Sigmoid colon (tissue), 7 donors: ENCODE data around the gene ZNF624. TPM values are rescaled to one million over a fixed set of nuclear protein-coding genes. Genes with fewer than 3 reads are reported as not detected.

Experiments used
- DNase-seq: peaks from one replicate; pipeline ENCODE4 v3.0.0-alpha.2; 2019
- H3K27ac ChIP-seq, 4 donors: fragments of 200-600 bp; sonication (generic); one replicate each; pipeline ENCODE4 v1.5.1; 2016 to 2019; ENCODE audit warnings: mild to moderate bottlenecking in 1 of 4
- H3K27me3 ChIP-seq, 3 donors: fragments of 200-600 bp; sonication (generic); one replicate each; pipeline ENCODE4 v1.5.1; 2019; ENCODE audit warnings: mild to moderate bottlenecking in 1 of 3
- H3K36me3 ChIP-seq, 4 donors: fragments of 200-600 bp; sonication (generic); one replicate each; pipeline ENCODE4 v1.5.1; 2016 to 2019
- H3K4me1 ChIP-seq, 4 donors: fragments of 200-600 bp; sonication (generic); one replicate each; pipeline ENCODE4 v1.5.1; 2017 to 2019
- H3K4me3 ChIP-seq, 4 donors: fragments of 200-600 bp; sonication (generic); one replicate each; pipeline ENCODE4 v1.5.1; 2017 to 2019; ENCODE audit warnings: mild to moderate bottlenecking in 2 of 4, moderate library complexity in 1 of 4
- H3K9me3 ChIP-seq, 4 donors: fragments of 200-600 bp in 3 of 4; sonication (generic) in 3 of 4; one replicate each; pipeline versions ENCODE4 v1.5.1 to v1.6.1; 2013 to 2019
- CTCF ChIP-seq, 4 experiments: fragments of 450-650 bp in 3 of 4; fragments of 200-600 bp in 1 of 4; IDR thresholded peaks; one replicate each; pipeline ENCODE4 v1.5.1; 2016 to 2019; ENCODE audit warnings: antibody characterized with exemption in 4 of 4, mild to moderate bottlenecking in 3 of 4, moderate library complexity in 2 of 4
- EP300 ChIP-seq, 4 donors: sonication (generic); formaldehyde crosslinking; IDR thresholded peaks; one replicate each; pipeline ENCODE4 v1.6.1; 2017; ENCODE audit warnings: antibody characterized with exemption in 4 of 4
- POLR2A ChIP-seq, 2 donors: fragments of 450-650 bp; IDR thresholded peaks; one replicate each; pipeline ENCODE4 v1.6.1; 2016; ENCODE audit warnings: antibody characterized with exemption in 2 of 2, mild to moderate bottlenecking in 2 of 2, moderate library complexity in 2 of 2
- POLR2AphosphoS5 ChIP-seq, 4 donors: sonication (generic); formaldehyde crosslinking; IDR thresholded peaks; one replicate each; pipeline ENCODE4 v1.6.1; 2017; ENCODE audit warnings: antibody characterized with exemption in 4 of 4
- WGBS, 2 donors: extraction: QIAGEN DNeasy Blood & Tissue Kit; methylation state at CpG; one replicate each; pipeline ENCODE4 v1.1.7; 2013; 5-methylcytosine and 5-hydroxymethylcytosine counted together
- intact Hi-C: fragments of 100-400 bp; cut with DNase I; formaldehyde crosslinking; loops from one replicate; pipeline ENCODE4 v1.15.1; 2023
- polyA plus RNA-seq, 3 donors: library from polyadenylated mRNA; stranded (reverse); fragments of 200-250 nt; gene quantifications; one replicate each; pipeline ENCODE4 v1.2.3, GENCODE V29; 2013
- total RNA-seq, 4 donors: library from RNA; depleted of rRNA; stranded (reverse); fragments of >200 nt; gene quantifications; one replicate each; pipeline ENCODE4 v1.1.0, GENCODE V29; 2016
- donor health status: healthy with polysubstance abuse.
- donor health status: Bipolar disorder and iron deficiency.
- donor health status: healthy.

ZNF624 gene
- total and polyA plus RNA-seq, 7 donors = 1.2 to 4.4 (median 1.3) TPM

GRCh38 chr17:16652847-16653366 is 743 bp downstream of the ZNF624 start:
- H3K27ac ChIP-seq = peak overlapping the region; percentile 89 to 93 (median 91)
- WGBS, 2 donors = 9 to 16% methylated on average over 8 of the region's 8 CpGs
- intact Hi-C loops = loop anchor here (5.0 kb wide), 1 partner anchor 66 kb away; no protein-coding TSS in a partner anchor

GRCh38 chr17:16652252-16652651 is 1.4 kb downstream of the ZNF624 start:
- Histone ChIP-seq H3K4me1 (peaks cover 0 to 20% (median 12%) of the 10 kb centered on the region in 4 donors), H3K4me3 (peak overlapping the region in 1 of 4 donors; percentile 79), H3K9me3 (no peaks in the 10 kb centered on the region), H3K27me3 (no peaks in the 10 kb centered on the region), H3K36me3 (peaks cover 0 to 6% (median 0%) of the 10 kb centered on the region in 4 donors), H3K27ac (peak overlapping the region; percentile 89 to 93 (median 91))
- TF ChIP-seq CTCF (IDR thresholded peaks at IDR 0.05) = no peak
- TF ChIP-seq POLR2A (IDR thresholded peaks at IDR 0.05) = no peak
- TF ChIP-seq POLR2AphosphoS5 (IDR thresholded peaks at IDR 0.05) = no peak
- no peak for TF ChIP-seq EP300 (IDR thresholded peaks at IDR 0.05)
- 87 to 91% methylated on average over 4 of the region's 4 CpGs for WGBS, 2 donors
- no peak for DNase-seq
- intact Hi-C loops = loop anchor here (5.0 kb wide), 1 partner anchor 65 kb away; no protein-coding TSS in a partner anchor

More at GRCh38 chr17:16652847-16653366, 743 bp downstream of the ZNF624 start:
- no peak for TF ChIP-seq EP300 (IDR thresholded peaks at IDR 0.05)
- no peak for TF ChIP-seq CTCF (IDR thresholded peaks at IDR 0.05)
- TF ChIP-seq POLR2AphosphoS5 (IDR thresholded peaks at IDR 0.05) = no peak
- TF ChIP-seq POLR2A (IDR thresholded peaks at IDR 0.05) = no peak
- no peaks in the 10 kb centered on the region for H3K27me3 ChIP-seq
- H3K9me3 ChIP-seq = no peaks in the 10 kb centered on the region
- peak overlapping the region; percentile 48 to 79 (median 68) for H3K4me3 ChIP-seq
- H3K36me3 ChIP-seq = peaks cover 0 to 6% (median 0%) of the 10 kb centered on the region in 4 donors
- DNase-seq = no peak
- H3K4me1 ChIP-seq = peaks cover 0 to 20% (median 12%) of the 10 kb centered on the region in 4 donors

- Histone ChIP-seq H3K9me3 (no peaks in the 10 kb centered on the region), H3K27me3 (no peaks in the 10 kb centered on the region), H3K36me3 (peaks cover 0 to 17% (median 0%) of the 10 kb centered on the region in 4 donors), H3K4me3 (no peak overlapping the region), H3K4me1 (peaks cover 0 to 20% (median 12%) of the 10 kb centered on the region in 4 donors), H3K27ac (no peak overlapping the region)
- DNase-seq = no peak
- TF ChIP-seq POLR2A (IDR thresholded peaks at IDR 0.05) (no peak), POLR2AphosphoS5 (IDR thresholded peaks at IDR 0.05) (no peak), CTCF (IDR thresholded peaks at IDR 0.05) (no peak), EP300 (IDR thresholded peaks at IDR 0.05) (no peak)
- 96 to 97% methylated on average over 3 of the region's 3 CpGs for WGBS, 2 donors
- intact Hi-C loops = no loop called here
These were observed 4.1 kb downstream of the ZNF624 start for GRCh38 chr17:16649585-16649984.

- Histone ChIP-seq H3K36me3 (peaks cover 0 to 4% (median under 1%) of the 10 kb centered on the region in 4 donors), H3K27ac (no peak overlapping the region), H3K4me3 (no peak overlapping the region), H3K4me1 (no peaks in the 10 kb centered on the region), H3K27me3 (no peaks in the 10 kb centered on the region), H3K9me3 (no peaks in the 10 kb centered on the region)
- DNase-seq = no peak
- TF ChIP-seq CTCF (IDR thresholded peaks at IDR 0.05) (no peak), POLR2A (IDR thresholded peaks at IDR 0.05) (no peak), POLR2AphosphoS5 (IDR thresholded peaks at IDR 0.05) (no peak), EP300 (IDR thresholded peaks at IDR 0.05) (no peak)
- intact Hi-C loops = no loop called here
- 50 to 68% methylated on average over 1 of the region's 1 CpG for WGBS, 2 donors
These were observed 14.2 kb downstream of the ZNF624 start for GRCh38 chr17:16639438-16639837.
